H9 (cell line): ENCODE data around the gene ARHGAP15. TPM values are rescaled to one million over a fixed set of nuclear protein-coding genes. Genes with fewer than 3 reads are reported as not detected.

ENCODE experiments used
- DNase-seq: peaks from one replicate; pipeline ENCODE4 v3.0.0-alpha.2; 2017
- H2AFZ ChIP-seq: one replicate; pipeline ENCODE4 v1.6.1; 2013; ENCODE audit warnings: mild to moderate bottlenecking, low read length, control low read depth, moderate library complexity
- H2AK5ac ChIP-seq: 2 replicates; pipeline ENCODE4 v1.6.1; 2013; ENCODE audit warnings: low read length, control low read depth, mixed read lengths; ENCODE audit not compliant: insufficient read length
- H2BK120ac ChIP-seq: one replicate; pipeline ENCODE4 v1.6.1; 2013; ENCODE audit warnings: low read depth, mild to moderate bottlenecking, low read length, control low read depth, inconsistent platforms; ENCODE audit not compliant: poor library complexity, severe bottlenecking
- H2BK12ac ChIP-seq: 2 replicates; pipeline ENCODE4 v1.6.1; 2013; ENCODE audit warnings: low read length, control low read depth, mixed read lengths, low read depth; ENCODE audit not compliant: insufficient read length
- H2BK15ac ChIP-seq: 2 replicates; pipeline ENCODE4 v1.6.1; 2013; ENCODE audit warnings: low read depth, low read length, control low read depth
- H2BK20ac ChIP-seq: one replicate; pipeline ENCODE4 v1.6.1; 2013; ENCODE audit warnings: low read depth, mild to moderate bottlenecking, low read length, control low read depth, inconsistent platforms; ENCODE audit not compliant: poor library complexity, severe bottlenecking
- H2BK5ac ChIP-seq: 2 replicates; pipeline ENCODE4 v1.6.1; 2013; ENCODE audit warnings: low read length, control low read depth, mixed read lengths; ENCODE audit not compliant: insufficient read length
- H3K14ac ChIP-seq: 2 replicates; pipeline ENCODE4 v1.6.1; 2013; ENCODE audit warnings: low read length, control low read depth; ENCODE audit not compliant: insufficient read depth
- H3K18ac ChIP-seq: 2 replicates; pipeline ENCODE4 v1.6.1; 2013; ENCODE audit warnings: low read depth, mild to moderate bottlenecking, mixed read lengths, low read length, control low read depth; ENCODE audit not compliant: insufficient read length
- H3K23ac ChIP-seq: 2 replicates; pipeline ENCODE4 v1.6.1; 2013; ENCODE audit warnings: low read length, control low read depth, mixed read lengths, low read depth; ENCODE audit not compliant: insufficient read length
- H3K23me2 ChIP-seq: 2 replicates; pipeline ENCODE4 v1.6.1; 2013; ENCODE audit warnings: low read depth, mild to moderate bottlenecking, mixed read lengths, low read length, control low read depth; ENCODE audit not compliant: insufficient read length, poor library complexity, severe bottlenecking
- H3K27ac ChIP-seq: 2 replicates; pipeline ENCODE4 v1.5.1; 2013; ENCODE audit warnings: low read length, control low read depth, mixed read lengths, low read depth; ENCODE audit not compliant: insufficient read length
- H3K27me3 ChIP-seq: 2 replicates; pipeline ENCODE4 v1.6.1; 2013; ENCODE audit warnings: low read length, control low read depth, inconsistent platforms; ENCODE audit not compliant: insufficient read depth
- H3K4ac ChIP-seq: 2 replicates; pipeline ENCODE4 v1.6.1; 2013; ENCODE audit warnings: low read depth, mild to moderate bottlenecking, control low read depth, inconsistent platforms, low read length, moderate library complexity
- H3K4me1 ChIP-seq: 2 replicates; pipeline ENCODE4 v1.6.1; 2013; ENCODE audit warnings: low read length, control low read depth, inconsistent platforms; ENCODE audit not compliant: insufficient read depth
- H3K4me2 ChIP-seq: 2 replicates; pipeline ENCODE4 v1.6.1; 2013; ENCODE audit warnings: low read length, control low read depth, mixed read lengths; ENCODE audit not compliant: insufficient read length, insufficient read depth
- H3K56ac ChIP-seq: 2 replicates; pipeline ENCODE4 v1.6.1; 2013; ENCODE audit warnings: low read depth, mild to moderate bottlenecking, mixed read lengths, low read length, control low read depth; ENCODE audit not compliant: insufficient read length
- H3K79me1 ChIP-seq: 2 replicates; pipeline ENCODE4 v1.6.1; 2013; ENCODE audit warnings: low read depth, mild to moderate bottlenecking, moderate library complexity, low read length, control low read depth, inconsistent platforms; ENCODE audit not compliant: insufficient read depth, poor library complexity, severe bottlenecking
- H3K79me2 ChIP-seq: 2 replicates; pipeline ENCODE4 v1.6.1; 2013; ENCODE audit warnings: low read length, control low read depth, inconsistent platforms; ENCODE audit not compliant: insufficient read depth
- H3K9ac ChIP-seq: 2 replicates; pipeline ENCODE4 v1.6.1; 2013; ENCODE audit warnings: low read length, control low read depth, mixed read lengths; ENCODE audit not compliant: insufficient read length; ENCODE audit errors: extremely low read depth
- H3K9me3 ChIP-seq: one replicate; pipeline ENCODE4 v1.6.1; 2013; ENCODE audit warnings: low read depth, low read length, inconsistent platforms; ENCODE audit not compliant: control insufficient read depth
- H3T11ph ChIP-seq: one replicate; pipeline ENCODE4 v1.6.1; 2013; ENCODE audit warnings: mild to moderate bottlenecking, low read length, control low read depth, inconsistent platforms
- H4K20me1 ChIP-seq: one replicate; pipeline ENCODE4 v1.6.1; 2013; ENCODE audit not compliant: control insufficient read depth, insufficient read length, insufficient read depth
- H4K5ac ChIP-seq: 2 replicates; pipeline ENCODE4 v1.6.1; 2013; ENCODE audit warnings: low read depth, mild to moderate bottlenecking, mixed read lengths, low read length, control low read depth; ENCODE audit not compliant: insufficient read length
- H4K8ac ChIP-seq: replicated peaks from 2 replicates; pipeline ENCODE4 v1.6.1; 2013; ENCODE audit warnings: low read length, control low read depth, mixed read lengths, low read depth; ENCODE audit not compliant: insufficient read length
- H4K91ac ChIP-seq: 2 replicates; pipeline ENCODE4 v1.6.1; 2013; ENCODE audit warnings: low read depth, mild to moderate bottlenecking, moderate library complexity, mixed read lengths, low read length, control low read depth; ENCODE audit not compliant: insufficient read length
- H3K27ac Mint-ChIP-seq, 3 experiments: 2 replicates in 2 of 3; 3 replicates in 1 of 3; pipeline ENCODE4 v1.8.0; 2020 to 2021; ENCODE audit warnings: mixed read lengths in 3 of 3, mild to moderate bottlenecking in 1 of 3, moderate library complexity in 1 of 3
- H3K27me3 Mint-ChIP-seq: 2 replicates; pipeline ENCODE4 v1.8.0; 2021; ENCODE audit warnings: low read depth, mild to moderate bottlenecking, moderate library complexity, mixed read lengths
- H3K36me3 Mint-ChIP-seq, 3 experiments: 2 replicates in 2 of 3; 3 replicates in 1 of 3; pipeline ENCODE4 v1.8.0; 2020 to 2021; ENCODE audit warnings: low read depth in 3 of 3, mixed read lengths in 3 of 3; ENCODE audit not compliant: insufficient read depth in 1 of 3
- H3K4me1 Mint-ChIP-seq, 2 experiments: 2 replicates each; pipeline ENCODE4 v1.8.0; 2020; ENCODE audit warnings: mixed read lengths in 2 of 2
- H3K4me3 Mint-ChIP-seq, 2 experiments: 2 replicates in 1 of 2; 3 replicates in 1 of 2; pipeline ENCODE4 v1.8.0; 2020 to 2021; ENCODE audit warnings: mild to moderate bottlenecking in 2 of 2, mixed read lengths in 2 of 2, moderate library complexity in 1 of 2
- H3K9me3 Mint-ChIP-seq, 2 experiments: 2 replicates in 1 of 2; 3 replicates in 1 of 2; pipeline ENCODE4 v1.8.0; 2020; ENCODE audit warnings: mild to moderate bottlenecking in 2 of 2, mixed read lengths in 2 of 2, moderate library complexity in 1 of 2
- WGBS: extraction: QIAGEN DNeasy Blood & Tissue Kit; methylation state at CpG from one replicate; pipeline ENCODE4 v1.1.7; 2013; ENCODE audit warnings: missing lambda C conversion rate, low lambda C conversion rate, mixed read lengths; ENCODE audit not compliant: insufficient read length; ENCODE audit errors: extremely low coverage; 5-methylcytosine and 5-hydroxymethylcytosine counted together
- total RNA-seq: library from RNA; stranded (reverse); gene quantifications from 2 replicates; pipeline ENCODE4 v1.2.1, GENCODE V29; 2021
- TF ChIP-seq, protein P1 (sequence below): fragments of 200-600 bp; sonication (generic); conservative IDR thresholded peaks from 3 replicates; pipeline ENCODE4 v1.8.0; 2021; ENCODE audit warnings: antibody characterized with exemption, mild to moderate bottlenecking

ARHGAP15 gene
- total RNA-seq, 1 experiment from 2014 or later: not detected

DNA sequence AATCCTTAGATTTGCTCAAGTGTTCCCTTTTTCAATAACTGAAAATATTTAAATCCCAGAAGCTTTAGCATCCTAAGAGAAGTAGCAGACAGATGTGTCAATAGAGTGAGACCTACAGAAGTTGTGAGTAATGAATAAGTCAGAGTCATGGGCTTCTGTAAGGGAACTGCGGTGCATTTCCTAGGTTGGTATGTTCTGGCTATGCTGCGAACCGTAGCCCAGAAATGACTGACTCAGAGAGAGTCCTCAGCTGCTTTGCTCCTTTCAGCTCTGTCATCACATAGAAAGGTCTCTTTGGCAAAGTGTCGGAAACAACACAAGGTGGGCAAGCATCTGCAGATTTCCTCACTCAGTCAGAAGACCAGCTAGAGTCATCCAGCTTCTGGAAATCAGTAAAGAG is 297.1 kb downstream of the ARHGAP15 start:
- Histone ChIP-seq H3K9ac (no peak overlapping the region), H4K8ac (no peak overlapping the region), H3K23me2 (no peaks in the 10 kb centered on the region), H3K4ac (no peak overlapping the region), H2BK15ac (no peak overlapping the region), H3K14ac (no peak overlapping the region), H3K18ac (no peak overlapping the region), H2BK5ac (no peak overlapping the region), H3K23ac (no peak overlapping the region), H3K79me2 (no peaks in the 10 kb centered on the region), H2AK5ac (no peak overlapping the region), H4K5ac (no peak overlapping the region), H2BK120ac (no peak overlapping the region), H3T11ph (no peak overlapping the region), H2BK12ac (no peak overlapping the region), H4K20me1 (no peaks in the 10 kb centered on the region), H3K9me3 (no peaks in the 10 kb centered on the region), H3K27ac (no peak overlapping the region), H4K91ac (no peak overlapping the region), H3K4me1 (no peaks in the 10 kb centered on the region), H3K27me3 (no peaks in the 10 kb centered on the region), H3K56ac (no peak overlapping the region), H2BK20ac (no peak overlapping the region), H3K79me1 (no peaks in the 10 kb centered on the region), H2AFZ (no peak overlapping the region), H3K4me2 (no peak overlapping the region)
- DNase-seq: no peak
- H3K4me3 Mint-ChIP-seq: no peak overlapping the region
- no CpG with 5 or more reads among the region's 4 CpGs for WGBS
- H3K9me3 Mint-ChIP-seq: no peaks in the 10 kb centered on the region
- H3K27me3 Mint-ChIP-seq: no peaks in the 10 kb centered on the region
- no peak overlapping the region; a peak in 1 of 7 replicates for H3K27ac Mint-ChIP-seq
- H3K4me1 Mint-ChIP-seq: no peaks in the 10 kb centered on the region
- TF ChIP-seq, protein P1, sequence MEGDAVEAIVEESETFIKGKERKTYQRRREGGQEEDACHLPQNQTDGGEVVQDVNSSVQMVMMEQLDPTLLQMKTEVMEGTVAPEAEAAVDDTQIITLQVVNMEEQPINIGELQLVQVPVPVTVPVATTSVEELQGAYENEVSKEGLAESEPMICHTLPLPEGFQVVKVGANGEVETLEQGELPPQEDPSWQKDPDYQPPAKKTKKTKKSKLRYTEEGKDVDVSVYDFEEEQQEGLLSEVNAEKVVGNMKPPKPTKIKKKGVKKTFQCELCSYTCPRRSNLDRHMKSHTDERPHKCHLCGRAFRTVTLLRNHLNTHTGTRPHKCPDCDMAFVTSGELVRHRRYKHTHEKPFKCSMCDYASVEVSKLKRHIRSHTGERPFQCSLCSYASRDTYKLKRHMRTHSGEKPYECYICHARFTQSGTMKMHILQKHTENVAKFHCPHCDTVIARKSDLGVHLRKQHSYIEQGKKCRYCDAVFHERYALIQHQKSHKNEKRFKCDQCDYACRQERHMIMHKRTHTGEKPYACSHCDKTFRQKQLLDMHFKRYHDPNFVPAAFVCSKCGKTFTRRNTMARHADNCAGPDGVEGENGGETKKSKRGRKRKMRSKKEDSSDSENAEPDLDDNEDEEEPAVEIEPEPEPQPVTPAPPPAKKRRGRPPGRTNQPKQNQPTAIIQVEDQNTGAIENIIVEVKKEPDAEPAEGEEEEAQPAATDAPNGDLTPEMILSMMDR: no peak
- no peaks in the 10 kb centered on the region for H3K36me3 Mint-ChIP-seq
